GM12878 (cell line): ENCODE data around the gene CCND2. TPM values are rescaled to one million over a fixed set of nuclear protein-coding genes. Genes with fewer than 3 reads are reported as not detected.

Source experiments
- ATAC-seq: fragments of 200-7000 bp; cut with Tn5 transposase; 3 replicates; pipeline ENCODE4 v1.9.1; 2020; ENCODE audit warnings: mild to moderate bottlenecking, moderate library complexity
- BruUV-seq: library from RNA; stranded (reverse); fragments of 400-500 nt; replicated peaks from 2 replicates; lab custom pipeline; 2021; lab: Mats Ljungman, UMichigan
- CTCF ChIA-PET: fragments of 300-600 bp; sonication (Branson Sonifier 250); formaldehyde crosslinking; extraction: SDS; loops from one replicate; lab custom pipeline; 2021; ENCODE audit warnings: inconsistent platforms; lab: Yijun Ruan, JAX
- POLR2A ChIA-PET: fragments of 350-600 bp; formaldehyde crosslinking; extraction: SDS; loops from one replicate; lab custom pipeline; 2021; ENCODE audit warnings: inconsistent platforms; lab: Charles Lee
- RAD21 ChIA-PET: fragments of 300-600 bp; sonication (Branson Sonifier 250); formaldehyde crosslinking; loops from one replicate; lab custom pipeline; 2023; ENCODE audit warnings: antibody characterized with exemption; ENCODE audit not compliant: unreplicated experiment; lab: Charles Lee
- SMC1A ChIA-PET: fragments of 300-600 bp; sonication (Branson Sonifier 250); formaldehyde crosslinking; loops from one replicate; lab custom pipeline; 2023; ENCODE audit not compliant: unreplicated experiment, uncharacterized antibody; lab: Charles Lee
- DNase-seq: peaks from one replicate; pipeline ENCODE4 v3.0.0-alpha.2; 2011; ENCODE audit warnings: low read depth, low spot score
- FAIRE-seq: peaks from 3 replicates; lab custom pipeline; 2011; peaks lifted over from hg19 to GRCh38; lab: Jason Lieb, UNC
- H2AFZ ChIP-seq: 2 replicates; pipeline ENCODE4 v1.6.0; 2011; ENCODE audit warnings: low read depth, low read length, control low read depth; ENCODE audit not compliant: control insufficient read depth
- H3K27ac ChIP-seq: 2 replicates; pipeline ENCODE4 v1.5.1; 2011; ENCODE audit warnings: control low read depth; ENCODE audit not compliant: control insufficient read depth, insufficient read depth
- H3K27me3 ChIP-seq, 2 experiments: replicated peaks in 1 of 2; 2 replicates each; pipeline versions ENCODE4 v1.6.0 to v1.6.1; 2011; ENCODE audit warnings: low read length in 1 of 2; ENCODE audit not compliant: control insufficient read depth in 2 of 2, insufficient read depth in 2 of 2
- H3K36me3 ChIP-seq, 2 experiments: 2 replicates each; pipeline ENCODE4 v1.5.1; 2011; ENCODE audit warnings: low read length in 1 of 2; ENCODE audit not compliant: control insufficient read depth in 2 of 2, insufficient read depth in 2 of 2
- H3K4me1 ChIP-seq: 2 replicates; pipeline ENCODE4 v1.6.1; 2011; ENCODE audit warnings: mild to moderate bottlenecking, low read length, moderate library complexity, mixed read lengths; ENCODE audit not compliant: control insufficient read depth, insufficient read depth
- H3K4me2 ChIP-seq: 2 replicates; pipeline ENCODE4 v1.6.0; 2011; ENCODE audit warnings: control low read depth; ENCODE audit not compliant: control insufficient read depth, insufficient read depth
- H3K4me3 ChIP-seq: fragments of 200-600 bp; sonication (generic); 2 replicates; pipeline ENCODE4 v1.5.1; 2016
- H3K79me2 ChIP-seq: 2 replicates; pipeline ENCODE4 v1.6.0; 2011; ENCODE audit warnings: low read length; ENCODE audit not compliant: control insufficient read depth, insufficient read depth
- H3K9ac ChIP-seq: 2 replicates; pipeline ENCODE4 v1.8.0; 2011; ENCODE audit warnings: low read length, control low read depth, mixed read lengths; ENCODE audit not compliant: control insufficient read depth, insufficient read depth
- H3K9me3 ChIP-seq: replicated peaks from 3 replicates; pipeline ENCODE4 v1.5.1; 2011; ENCODE audit warnings: mild to moderate bottlenecking, low read length; ENCODE audit not compliant: control insufficient read depth, insufficient read depth
- H4K20me1 ChIP-seq: 2 replicates; pipeline ENCODE4 v1.6.0; 2011; ENCODE audit not compliant: control insufficient read depth, insufficient read depth
- ATF7 ChIP-seq: fragments of 450-650 bp; IDR thresholded peaks from 2 replicates; pipeline ENCODE4 v1.6.1; 2016; ENCODE audit warnings: low read depth, mild to moderate bottlenecking
- CEBPB ChIP-seq, 2 experiments: fragments of 150-350 bp in 1 of 2; IDR thresholded peaks; 2 replicates each; pipeline ENCODE4 v1.6.1; 2012 to 2014; ENCODE audit warnings: low read depth in 2 of 2, low read length in 2 of 2, borderline replicate concordance in 1 of 2, inconsistent platforms in 1 of 2
- HDGF ChIP-seq: fragments of 450-650 bp; IDR thresholded peaks from 2 replicates; pipeline ENCODE4 v1.6.1; 2016; ENCODE audit warnings: antibody characterized with exemption
- IRF3 ChIP-seq: fragments of 450-650 bp; IDR thresholded peaks from 2 replicates; pipeline ENCODE4 v1.6.1; 2014; ENCODE audit warnings: mild to moderate bottlenecking
- LARP7 ChIP-seq: fragments of 450-650 bp; IDR thresholded peaks from 2 replicates; pipeline ENCODE4 v1.6.1; 2017; ENCODE audit warnings: mild to moderate bottlenecking
- MTA2 ChIP-seq: fragments of 450-650 bp; IDR thresholded peaks from 2 replicates; pipeline ENCODE4 v1.6.1; 2016; ENCODE audit warnings: low read depth, mild to moderate bottlenecking, moderate library complexity
- MTA3 ChIP-seq: IDR thresholded peaks from 2 replicates; pipeline ENCODE4 v1.6.1; 2012; ENCODE audit warnings: low read length, inconsistent platforms, borderline replicate concordance
- RBBP5 ChIP-seq: fragments of 200-600 bp; sonication (generic); conservative IDR thresholded peaks from 2 replicates; pipeline ENCODE4 v1.6.1; 2016
- SIN3A ChIP-seq: IDR thresholded peaks from 2 replicates; pipeline ENCODE4 v1.6.1; 2012; ENCODE audit warnings: low read depth, low read length, improper control_type of control experiment
- SP1 ChIP-seq: IDR thresholded peaks from one replicate; pipeline ENCODE4 v1.6.1; 2011; ENCODE audit warnings: low read depth, low read length
- SRF ChIP-seq, 2 experiments: IDR thresholded peaks; 2 replicates each; pipeline ENCODE4 v1.6.1; 2011; ENCODE audit warnings: low read depth in 2 of 2, low read length in 2 of 2, mild to moderate bottlenecking in 1 of 2, moderate library complexity in 1 of 2
- YBX1 ChIP-seq: fragments of 450-650 bp; IDR thresholded peaks from 2 replicates; pipeline ENCODE4 v1.6.1; 2016; ENCODE audit warnings: antibody characterized with exemption
- ZBTB4 ChIP-seq: fragments of 450-650 bp; formaldehyde crosslinking; IDR thresholded peaks from 2 replicates; pipeline ENCODE4 v1.4.0; 2022; ENCODE audit warnings: mild to moderate bottlenecking, moderate library complexity
- WGBS: methylation state at CpG from one replicate; pipeline ENCODE4 v1.1.6; 2016; ENCODE audit warnings: low lambda C conversion rate; ENCODE audit not compliant: insufficient replicate concordance, insufficient coverage; ENCODE audit errors: missing lambda C conversion rate; 5-methylcytosine and 5-hydroxymethylcytosine counted together
- in situ Hi-C: fragments of 300-500 bp; cut with MboI; formaldehyde crosslinking; loops from 9 replicates; pipeline ENCODE4 v1.14.3; 2018; ENCODE audit warnings: mixed read lengths
- intact Hi-C: fragments of 100-400 bp; cut with micrococcal nuclease; formaldehyde crosslinking; loops from one replicate; pipeline ENCODE4 v1.14.2; 2022; ENCODE audit not compliant: unreplicated experiment
- polyA plus RNA-seq, 11 experiments: library from polyadenylated mRNA; depleted of rRNA in 4 of 11; unstranded in 6 of 11; stranded (reverse) in 5 of 11; fragments of >200 nt; fragmentation: Nextera tagmentation in 4 of 11; fragmentation: Illumina TruSeq in 1 of 11; extraction: Ambion mirVana in 4 of 11; extraction: Trizol in 1 of 11; gene quantifications; 1 replicate in 1 of 11; 2 replicates in 10 of 11; pipeline versions ENCODE4 v1.2.1 to v1.2.3, GENCODE V29; 2011 to 2016; ENCODE audit warnings: inconsistent platforms in 2 of 11, missing spikeins in 2 of 11, low read depth in 1 of 11
- total RNA-seq, 4 experiments: library from RNA; depleted of rRNA in 3 of 4; stranded (reverse); fragments of >200 nt in 3 of 4; fragmentation: Illumina TruSeq in 1 of 4; extraction: Trizol in 1 of 4; gene quantifications; 2 replicates each; pipeline versions ENCODE4 v1.2.1 to v1.2.3, GENCODE V29; 2013 to 2021

CCND2 gene
- total and polyA plus RNA-seq, 10 of the 15 experiments (the other 5 are each of a cell fraction or from before 2014, with no cell fraction given) = 30.1 to 263 (median 152) TPM

GRCh38 chr12:4300883-4301282, 27.3 kb downstream of the CCND2 start (continued):
- no peak for TF ChIP-seq HDGF

GRCh38 chr12:4301932-4302501, 28.5 kb downstream of the CCND2 start:
- DNase-seq (no peak), FAIRE-seq (no peak), ATAC-seq (no peak)
- Histone ChIP-seq H3K79me2 (no peaks in the 10 kb centered on the region), H3K27me3 (no peaks in the 10 kb centered on the region), H3K27ac (no peak overlapping the region), H4K20me1 (peaks cover 8% of the 10 kb centered on the region), H3K4me2 (no peak overlapping the region), H3K36me3 (peaks cover 36 to 44% of the 10 kb centered on the region in 2 experiments), H3K4me3 (no peak overlapping the region), H3K9me3 (no peaks in the 10 kb centered on the region), H2AFZ (no peak overlapping the region), H3K9ac (no peak overlapping the region), H3K4me1 (no peaks in the 10 kb centered on the region)
- 98% methylated on average over 11 of the region's 11 CpGs for WGBS
- CTCF ChIA-PET = interaction anchor here (1.0 kb wide), 1 partner anchor 25 kb away, joined by 6 read pairs; no protein-coding TSS in a partner anchor
- POLR2A ChIA-PET = interaction anchor here (0.6 to 0.7 kb wide), 3 partner anchors 20 to 232 kb away, joined by 3 read pairs; no protein-coding TSS in a partner anchor
- RAD21 ChIA-PET = interaction anchor here (0.7 kb wide), 1 partner anchor 21 kb away, joined by 3 read pairs; no protein-coding TSS in a partner anchor
- no TSS peak for BruUV-seq
- SMC1A ChIA-PET = interaction anchor here (0.7 kb wide), 1 partner anchor 51 kb away, joined by 4 read pairs; no protein-coding TSS in a partner anchor
- in situ Hi-C loops (no loop called here), intact Hi-C loops (no loop called here)
- TF ChIP-seq ATF7 = no peak
- no peak for TF ChIP-seq RBBP5
- TF ChIP-seq SIN3A = no peak
- TF ChIP-seq CEBPB (IDR thresholded peaks at IDR 0.05; ENCODE audit: borderline replicate concordance in 1 of 2, low read depth in 2 of 2, low read length in 2 of 2) = no peak
- no peak for TF ChIP-seq LARP7
- no peak for TF ChIP-seq MTA3
- TF ChIP-seq MTA2 = no peak
- no peak for TF ChIP-seq YBX1
- no peak for TF ChIP-seq ZBTB4 (CRISPR knock-in tag)
- TF ChIP-seq SP1 = no peak
- no peak for TF ChIP-seq SRF (IDR thresholded peaks at IDR 0.05; ENCODE audit: low read depth in 2 of 2, low read length in 2 of 2)
- no peak for TF ChIP-seq IRF3
